ENCODE results near the gene THOC7. TPM values are rescaled to one million over a fixed set of nuclear protein-coding genes. Genes with fewer than 3 reads are reported as not detected.

Gene THOC7
- total RNA-seq, 1 experiment from 2014 or later, result 96.2 TPM

GRCh38 chr3:63874769-63875168 lies 11.2 kb upstream of the THOC7 start:
- Histone ChIP-seq H3K9me2 (replicated peaks; ENCODE audit: insufficient read depth, low read length) (no peaks in the 10 kb centered on the region), H3K9me3 (ENCODE audit: low read length) (no peaks in the 10 kb centered on the region), H3K79me2 (ENCODE audit: low read length) (peaks cover 99% of the 10 kb centered on the region), H3K27ac (ENCODE audit: low read length) (no peak overlapping the region), H3K27me3 (ENCODE audit: low read length) (no peaks in the 10 kb centered on the region), H3K36me3 (ENCODE audit: insufficient read depth, low read length) (peaks cover 8% of the 10 kb centered on the region; the same call in 1 of the 2 replicates), H3K4me3 (ENCODE audit: low read length) (no peak overlapping the region), H3K4me2 (ENCODE audit: low read depth, low read length, poor library complexity, severe bottlenecking) (no peak overlapping the region), H3K4me1 (ENCODE audit: low read length) (peaks cover 72% of the 10 kb centered on the region), H3K9ac (ENCODE audit: low read length) (no peak overlapping the region), H2AFZ (ENCODE audit: low read length) (no peak overlapping the region), H4K20me1 (ENCODE audit: insufficient read depth, low read depth, low read length) (peaks cover 15% of the 10 kb centered on the region)
- DNase-seq, result no peak

GRCh38 chr3:63872135-63872924 lies 8.7 kb upstream of the THOC7 start:
- Histone ChIP-seq H3K9me2 (replicated peaks; ENCODE audit: insufficient read depth, low read length) (no peaks in the 10 kb centered on the region), H3K4me3 (ENCODE audit: low read length) (no peak overlapping the region), H3K27ac (ENCODE audit: low read length) (no peak overlapping the region), H2AFZ (ENCODE audit: low read length) (no peak overlapping the region), H3K36me3 (ENCODE audit: insufficient read depth, low read length) (peaks cover 14% of the 10 kb centered on the region; the same call in 1 of the 2 replicates), H3K9ac (ENCODE audit: low read length) (no peak overlapping the region), H3K4me1 (ENCODE audit: low read length) (peaks cover 76% of the 10 kb centered on the region), H3K79me2 (ENCODE audit: low read length) (peaks cover 99% of the 10 kb centered on the region), H3K4me2 (ENCODE audit: low read depth, low read length, poor library complexity, severe bottlenecking) (no peak overlapping the region), H4K20me1 (ENCODE audit: insufficient read depth, low read depth, low read length) (peaks cover 4% of the 10 kb centered on the region), H3K9me3 (ENCODE audit: low read length) (no peaks in the 10 kb centered on the region), H3K27me3 (ENCODE audit: low read length) (no peaks in the 10 kb centered on the region)
- DNase-seq, result no peak

- Histone ChIP-seq H3K9me2 (replicated peaks; ENCODE audit: insufficient read depth, low read length) (no peaks in the 10 kb centered on the region), H3K36me3 (ENCODE audit: insufficient read depth, low read length) (peaks cover 24% of the 10 kb centered on the region; the same call in 1 of the 2 replicates), H4K20me1 (ENCODE audit: insufficient read depth, low read depth, low read length) (no peaks in the 10 kb centered on the region; the same call in 1 of the 2 replicates), H3K9ac (ENCODE audit: low read length) (no peak overlapping the region), H3K4me2 (ENCODE audit: low read depth, low read length, poor library complexity, severe bottlenecking) (peak overlapping the region; percentile 24), H3K4me3 (ENCODE audit: low read length) (no peak overlapping the region), H3K27ac (ENCODE audit: low read length) (peak overlapping the region; percentile 22; the same call in 1 of the 2 replicates), H2AFZ (ENCODE audit: low read length) (no peak overlapping the region), H3K27me3 (ENCODE audit: low read length) (no peaks in the 10 kb centered on the region), H3K4me1 (ENCODE audit: low read length) (peaks cover 71% of the 10 kb centered on the region), H3K9me3 (ENCODE audit: low read length) (no peaks in the 10 kb centered on the region), H3K79me2 (ENCODE audit: low read length) (peaks cover 99% of the 10 kb centered on the region)
- no peak for DNase-seq
Observed at GRCh38 chr3:63870615-63871005, 7.0 kb upstream of the THOC7 start.

DNA sequence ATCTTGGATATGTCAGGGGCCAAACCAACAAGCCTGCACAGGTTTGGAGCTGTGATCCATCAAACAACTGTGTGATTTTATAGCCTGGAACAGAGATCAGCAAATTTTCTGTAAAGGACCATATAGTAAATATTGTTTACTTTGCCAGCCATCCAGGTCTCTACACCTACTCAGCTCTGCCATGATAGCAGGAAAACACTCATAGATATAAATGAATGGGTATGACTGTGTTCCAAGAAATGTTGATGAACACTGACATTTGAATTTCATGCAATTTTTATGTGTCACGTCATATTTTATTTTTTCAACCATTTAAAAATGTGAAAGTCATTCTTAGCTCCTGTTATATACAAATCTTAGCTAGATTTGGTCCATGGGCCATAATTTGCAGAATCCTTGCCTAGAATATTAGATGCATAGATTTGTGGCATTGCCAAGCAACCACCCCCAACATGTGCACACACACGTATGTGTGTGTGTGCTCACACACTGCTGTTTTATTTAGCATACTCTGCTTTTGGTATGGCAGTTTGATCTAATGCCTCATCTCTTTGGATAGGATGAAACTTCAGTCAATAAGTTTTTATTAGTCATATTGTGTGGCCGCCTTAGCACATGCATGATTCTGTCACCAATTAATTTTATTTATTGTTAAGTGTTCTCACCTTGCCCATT lies 6.5 kb upstream of the THOC7 start:
- H2AFZ ChIP-seq (ENCODE audit: low read length), result no peak overlapping the region
- no peak for DNase-seq
- no peak overlapping the region for H3K4me3 ChIP-seq (ENCODE audit: low read length)
- H3K4me1 ChIP-seq (ENCODE audit: low read length), result peaks cover 69% of the 10 kb centered on the region
- H3K27ac ChIP-seq (ENCODE audit: low read length), result no peak overlapping the region
- peak overlapping the region; percentile 24 for H3K4me2 ChIP-seq (ENCODE audit: low read depth, low read length, poor library complexity, severe bottlenecking)
- H3K27me3 ChIP-seq (ENCODE audit: low read length), result no peaks in the 10 kb centered on the region
- peaks cover 24% of the 10 kb centered on the region; the same call in 1 of the 2 replicates for H3K36me3 ChIP-seq (ENCODE audit: insufficient read depth, low read length)
- no peaks in the 10 kb centered on the region for H3K9me3 ChIP-seq (ENCODE audit: low read length)
- H3K79me2 ChIP-seq (ENCODE audit: low read length), result peaks cover 98% of the 10 kb centered on the region
- no peaks in the 10 kb centered on the region for H3K9me2 ChIP-seq (replicated peaks; ENCODE audit: insufficient read depth, low read length)
- H3K9ac ChIP-seq (ENCODE audit: low read length), result no peak overlapping the region
- H4K20me1 ChIP-seq (ENCODE audit: insufficient read depth, low read depth, low read length), result no peaks in the 10 kb centered on the region; the same call in 1 of the 2 replicates

DNA sequence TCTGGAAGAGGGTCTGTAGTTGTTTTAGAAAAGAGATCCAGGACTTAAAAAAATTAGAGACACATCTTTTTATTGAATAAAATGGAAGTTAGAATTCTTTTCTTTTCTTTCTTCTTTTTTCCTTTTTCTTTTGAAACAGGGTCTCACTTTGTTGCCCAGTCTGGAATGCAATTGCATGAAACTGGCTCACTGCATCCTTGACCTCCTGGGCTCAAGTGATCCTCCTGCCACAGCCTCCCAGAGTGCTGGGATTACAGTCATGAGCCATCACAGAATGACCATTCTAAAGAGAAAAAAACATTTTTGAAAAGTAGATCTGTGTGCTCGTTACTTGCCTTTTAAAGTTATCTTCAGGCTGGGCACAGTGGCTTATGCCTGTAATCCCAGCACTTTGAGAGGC lies 3.6 kb upstream of the THOC7 start:
- no peaks in the 10 kb centered on the region for H3K9me3 ChIP-seq (ENCODE audit: low read length)
- no peak for DNase-seq
- H3K4me3 ChIP-seq (ENCODE audit: low read length), result no peak overlapping the region
- no peak overlapping the region for H3K9ac ChIP-seq (ENCODE audit: low read length)
- no peaks in the 10 kb centered on the region for H3K27me3 ChIP-seq (ENCODE audit: low read length)
- H3K36me3 ChIP-seq (ENCODE audit: insufficient read depth, low read length), result peaks cover 20% of the 10 kb centered on the region; the same call in 1 of the 2 replicates
- no peak overlapping the region for H2AFZ ChIP-seq (ENCODE audit: low read length)
- no peak overlapping the region for H3K4me2 ChIP-seq (ENCODE audit: low read depth, low read length, poor library complexity, severe bottlenecking)
- no peak overlapping the region for H3K27ac ChIP-seq (ENCODE audit: low read length)
- peaks cover 94% of the 10 kb centered on the region for H3K79me2 ChIP-seq (ENCODE audit: low read length)
- H3K4me1 ChIP-seq (ENCODE audit: low read length), result peaks cover 62% of the 10 kb centered on the region
- H4K20me1 ChIP-seq (ENCODE audit: insufficient read depth, low read depth, low read length), result no peaks in the 10 kb centered on the region; the same call in 1 of the 2 replicates
- no peaks in the 10 kb centered on the region for H3K9me2 ChIP-seq (replicated peaks; ENCODE audit: insufficient read depth, low read length)

GRCh38 chr3:63864965-63865327 lies 1.3 kb upstream of the THOC7 start:
- H2AFZ ChIP-seq (ENCODE audit: low read length), result peak overlapping the region; percentile 20; the same call in 1 of the 2 replicates

DNA sequence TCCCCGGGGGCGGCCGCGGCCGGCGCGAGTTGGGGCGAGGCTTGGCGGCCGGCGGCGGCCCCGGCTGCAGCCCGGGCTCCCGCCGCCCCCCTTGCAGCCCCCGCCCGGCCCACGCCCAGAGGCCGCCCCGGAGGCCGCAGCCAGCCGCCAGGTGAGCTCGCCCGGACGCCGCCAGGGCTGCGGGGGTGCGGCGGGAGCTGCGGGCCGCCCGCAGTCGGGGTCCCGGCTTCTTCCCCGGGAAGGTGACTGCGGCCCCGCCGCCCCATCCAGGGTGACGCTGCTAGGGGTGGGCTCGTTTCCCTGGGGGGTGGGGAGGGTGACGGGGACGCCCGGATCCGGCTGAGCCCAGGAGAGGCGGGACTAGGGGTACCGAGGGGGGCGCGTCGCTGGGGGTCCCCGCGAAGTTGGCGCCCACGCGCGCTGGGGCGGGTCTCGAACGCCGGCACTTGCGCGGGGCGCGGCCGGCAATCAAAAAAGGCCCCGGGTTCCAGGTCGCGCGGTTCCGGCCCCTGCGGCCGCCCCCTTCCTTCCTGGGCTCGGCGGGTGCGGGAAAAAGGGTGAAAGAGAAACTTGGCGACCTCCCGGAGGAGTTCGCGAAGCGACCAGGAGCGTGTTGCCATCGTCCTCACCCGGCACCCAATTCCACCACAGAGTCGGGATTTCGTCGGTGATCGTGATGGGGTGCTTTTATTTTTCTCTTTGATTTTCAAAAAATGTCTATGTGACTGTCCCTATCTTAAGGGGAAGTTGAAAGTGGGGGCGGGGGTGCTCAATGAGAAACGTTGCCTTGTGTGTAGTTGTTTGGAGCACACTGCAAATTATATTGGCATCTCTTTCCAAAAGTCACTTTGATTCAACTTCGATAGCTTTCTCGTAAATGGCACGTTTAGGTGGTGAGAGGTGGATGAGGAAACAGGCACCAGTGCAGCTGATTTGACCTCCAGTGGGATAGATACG lies 681 bp upstream of the THOC7 start:
- H3K27me3 ChIP-seq (ENCODE audit: low read length), result no peaks in the 10 kb centered on the region
- H3K79me2 ChIP-seq (ENCODE audit: low read length), result peaks cover 95% of the 10 kb centered on the region

More at GRCh38 chr3:63864965-63865327, 1.3 kb upstream of the THOC7 start:
- Histone ChIP-seq H3K9me2 (replicated peaks; ENCODE audit: insufficient read depth, low read length) (no peaks in the 10 kb centered on the region), H3K27ac (ENCODE audit: low read length) (peak overlapping the region; percentile 71), H3K4me1 (ENCODE audit: low read length) (peaks cover 61% of the 10 kb centered on the region), H3K4me3 (ENCODE audit: low read length) (peak overlapping the region; percentile 92), H3K36me3 (ENCODE audit: insufficient read depth, low read length) (peaks cover 16% of the 10 kb centered on the region; the same call in 1 of the 2 replicates), H3K9ac (ENCODE audit: low read length) (peak overlapping the region; percentile 90), H3K4me2 (ENCODE audit: low read depth, low read length, poor library complexity, severe bottlenecking) (peak overlapping the region; percentile 75), H3K27me3 (ENCODE audit: low read length) (no peaks in the 10 kb centered on the region), H3K9me3 (ENCODE audit: low read length) (no peaks in the 10 kb centered on the region), H4K20me1 (ENCODE audit: insufficient read depth, low read depth, low read length) (no peaks in the 10 kb centered on the region), H3K79me2 (ENCODE audit: low read length) (peaks cover 95% of the 10 kb centered on the region)
- no peak for DNase-seq

More for the DNA sequence above, 681 bp upstream of the THOC7 start:
- peak overlapping the region; percentile 20; the same call in 1 of the 2 replicates for H2AFZ ChIP-seq (ENCODE audit: low read length)
- H3K4me2 ChIP-seq (ENCODE audit: low read depth, low read length, poor library complexity, severe bottlenecking), result peak overlapping the region; percentile 75
- H3K9ac ChIP-seq (ENCODE audit: low read length), result peak overlapping the region; percentile 90
- H3K9me2 ChIP-seq (replicated peaks; ENCODE audit: insufficient read depth, low read length), result no peaks in the 10 kb centered on the region
- H3K9me3 ChIP-seq (ENCODE audit: low read length), result no peaks in the 10 kb centered on the region
- H3K4me3 ChIP-seq (ENCODE audit: low read length), result peak overlapping the region; percentile 92
- H4K20me1 ChIP-seq (ENCODE audit: insufficient read depth, low read depth, low read length), result no peaks in the 10 kb centered on the region
- H3K27ac ChIP-seq (ENCODE audit: low read length), result peak overlapping the region; percentile 71
- H3K36me3 ChIP-seq (ENCODE audit: insufficient read depth, low read length), result peaks cover 16% of the 10 kb centered on the region; the same call in 1 of the 2 replicates
- peak; percentile 84 for DNase-seq
- H3K4me1 ChIP-seq (ENCODE audit: low read length), result peaks cover 61% of the 10 kb centered on the region

Data from Karpas-422 (cell line).